IPS DF 6.9 (cell line): ENCODE measurements around the gene MT1F.

Source experiments
- DNase-seq: peaks from one replicate; pipeline ENCODE4 v3.0.0-alpha.2; 2013; ENCODE audit warnings: low read depth, low spot score
- H3K27ac ChIP-seq: one replicate; pipeline ENCODE4 v1.5.1; 2013; ENCODE audit warnings: low read length, control low read depth
- H3K27me3 ChIP-seq: 2 replicates; pipeline ENCODE4 v1.6.1; 2013; ENCODE audit warnings: mild to moderate bottlenecking, low read length; ENCODE audit not compliant: control insufficient read depth, insufficient read depth
- H3K36me3 ChIP-seq: 2 replicates; pipeline ENCODE4 v1.6.1; 2013; ENCODE audit warnings: low read length; ENCODE audit not compliant: control insufficient read depth, insufficient read depth
- H3K4me1 ChIP-seq: 2 replicates; pipeline ENCODE4 v1.6.1; 2013; ENCODE audit warnings: low read length; ENCODE audit not compliant: control insufficient read depth, insufficient read depth
- H3K4me3 ChIP-seq: 2 replicates; pipeline ENCODE4 v1.5.1; 2013; ENCODE audit warnings: mild to moderate bottlenecking, low read length
- H3K9me3 ChIP-seq: 2 replicates; pipeline ENCODE4 v1.6.1; 2013; ENCODE audit warnings: low read length, inconsistent platforms; ENCODE audit not compliant: control insufficient read depth, insufficient read depth
- WGBS: extraction: QIAGEN DNeasy Blood & Tissue Kit; methylation state at CpG from one replicate; pipeline ENCODE4 v1.1.7; 2013; ENCODE audit warnings: mixed read lengths, missing lambda C conversion rate; ENCODE audit not compliant: insufficient read length, insufficient coverage; 5-methylcytosine and 5-hydroxymethylcytosine counted together

The MT1F gene

GRCh38 chr16:56697456-56698155, 39.8 kb downstream of the MT1F start:
- Histone ChIP-seq H3K27ac (no peak overlapping the region), H3K4me3 (no peak overlapping the region), H3K27me3 (no peaks in the 10 kb centered on the region), H3K36me3 (no peaks in the 10 kb centered on the region), H3K4me1 (no peaks in the 10 kb centered on the region), H3K9me3 (peaks cover 2% of the 10 kb centered on the region; the same call in 1 of the 2 replicates)
- no peak for DNase-seq
- WGBS = no CpG with 5 or more reads among the region's 5 CpGs

GRCh38 chr16:56700195-56700594, 42.4 kb downstream of the MT1F start:
- no CpG with 5 or more reads among the region's 1 CpG for WGBS
- no peak for DNase-seq
- H3K27ac ChIP-seq = no peak overlapping the region
- H3K4me3 ChIP-seq = no peak overlapping the region
- H3K27me3 ChIP-seq = no peaks in the 10 kb centered on the region
- H3K4me1 ChIP-seq = no peaks in the 10 kb centered on the region
- no peaks in the 10 kb centered on the region for H3K36me3 ChIP-seq
- peaks cover 2% of the 10 kb centered on the region; the same call in 1 of the 2 replicates for H3K9me3 ChIP-seq

- no peak for DNase-seq
- Histone ChIP-seq H3K9me3 (peaks cover 2% of the 10 kb centered on the region; the same call in 1 of the 2 replicates), H3K27me3 (no peaks in the 10 kb centered on the region), H3K4me1 (no peaks in the 10 kb centered on the region), H3K4me3 (no peak overlapping the region), H3K27ac (no peak overlapping the region), H3K36me3 (no peaks in the 10 kb centered on the region)
- no CpG with 5 or more reads among the region's 1 CpG for WGBS
Measured at GRCh38 chr16:56700631-56701030, 42.9 kb downstream of the MT1F start.

- H3K27me3 ChIP-seq = no peaks in the 10 kb centered on the region
- DNase-seq = no peak
- no CpG with 5 or more reads among the region's 7 CpGs for WGBS
- no peak overlapping the region for H3K4me3 ChIP-seq
- H3K27ac ChIP-seq = no peak overlapping the region
- no peaks in the 10 kb centered on the region for H3K36me3 ChIP-seq
- peaks cover 2% of the 10 kb centered on the region; the same call in 1 of the 2 replicates for H3K9me3 ChIP-seq
- no peaks in the 10 kb centered on the region for H3K4me1 ChIP-seq
Measured at GRCh38 chr16:56701534-56701933, 43.8 kb downstream of the MT1F start.

- H3K4me1 ChIP-seq = no peaks in the 10 kb centered on the region
- no peak overlapping the region for H3K4me3 ChIP-seq
- no peak for DNase-seq
- no peaks in the 10 kb centered on the region for H3K9me3 ChIP-seq
- no peaks in the 10 kb centered on the region for H3K27me3 ChIP-seq
- no peaks in the 10 kb centered on the region for H3K36me3 ChIP-seq
- H3K27ac ChIP-seq = no peak overlapping the region
- no CpG with 5 or more reads among the region's 5 CpGs for WGBS
Measured at GRCh38 chr16:56702836-56703235, 45.1 kb downstream of the MT1F start.
